Neural crest cell (in vitro differentiated cells): ENCODE measurements around the gene BACE2. TPM values are rescaled to one million over a fixed set of nuclear protein-coding genes. Genes with fewer than 3 reads are reported as not detected.

ENCODE experiments used
- DNase-seq: peaks from one replicate; pipeline ENCODE4 v3.0.0; 2021; ENCODE audit warnings: low read depth, mixed read lengths, low spot score
- H3K27ac Mint-ChIP-seq: one replicate; pipeline ENCODE4 v1.8.0; 2021; ENCODE audit warnings: mild to moderate bottlenecking, mixed read lengths; ENCODE audit not compliant: unreplicated experiment
- H3K27me3 Mint-ChIP-seq: 2 replicates; pipeline ENCODE4 v1.8.0; 2021; ENCODE audit warnings: low read depth, mild to moderate bottlenecking, mixed read lengths
- H3K36me3 Mint-ChIP-seq: 2 replicates; pipeline ENCODE4 v1.8.0; 2021; ENCODE audit warnings: low read depth, mild to moderate bottlenecking, mixed read lengths
- H3K4me1 Mint-ChIP-seq: 2 replicates; pipeline ENCODE4 v1.8.0; 2021; ENCODE audit warnings: mixed read lengths
- H3K4me3 Mint-ChIP-seq: one replicate; pipeline ENCODE4 v1.8.0; 2021; ENCODE audit warnings: mild to moderate bottlenecking, mixed read lengths
- H3K9me3 Mint-ChIP-seq: 2 replicates; pipeline ENCODE4 v1.8.0; 2021; ENCODE audit warnings: mixed read lengths
- total RNA-seq: library from RNA; stranded (reverse); gene quantifications from 2 replicates; pipeline ENCODE4 v1.2.1, GENCODE V29; 2021
- TF ChIP-seq, protein P1 (sequence below): fragments of 200-600 bp; sonication (generic); conservative IDR thresholded peaks from 2 replicates; pipeline ENCODE4 v1.5.0; 2021; ENCODE audit warnings: antibody characterized with exemption, mild to moderate bottlenecking

The BACE2 gene
- total RNA-seq, 1 donor from 2014 or later = 16.9 TPM

DNA sequence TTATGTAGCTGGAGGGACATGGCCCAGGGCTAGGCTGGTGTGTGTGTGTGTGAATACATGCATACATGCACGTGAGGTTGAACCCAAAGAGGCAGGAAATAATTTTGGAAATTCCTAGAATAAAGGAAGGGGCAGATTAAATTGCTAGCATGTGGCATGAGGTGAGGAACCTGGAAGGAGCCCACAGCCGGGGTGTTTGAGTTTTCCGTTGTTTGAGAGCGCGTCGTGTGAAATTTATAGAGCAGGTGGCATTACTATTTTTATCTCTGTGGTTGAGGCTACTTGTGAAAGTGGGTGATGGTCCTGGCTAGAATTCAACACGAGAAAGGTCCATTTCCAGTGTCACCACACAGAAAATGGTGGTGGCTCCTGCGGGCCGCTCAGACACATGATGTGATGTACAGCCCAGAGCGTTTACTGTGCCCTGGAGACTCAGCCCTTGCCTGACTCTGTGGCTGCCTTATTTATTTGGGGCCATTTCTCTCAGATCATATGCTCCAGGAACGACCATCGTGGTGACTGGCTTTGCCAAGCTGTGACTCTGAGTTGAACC, 48.0 kb downstream of the BACE2 start:
- DNase-seq = no peak
- Mint-ChIP-seq H3K27ac (no peak overlapping the region), H3K36me3 (no peaks in the 10 kb centered on the region), H3K4me1 (peaks cover 37% of the 10 kb centered on the region), H3K4me3 (no peak overlapping the region), H3K27me3 (no peaks in the 10 kb centered on the region), H3K9me3 (no peaks in the 10 kb centered on the region)
- TF ChIP-seq, protein P1, sequence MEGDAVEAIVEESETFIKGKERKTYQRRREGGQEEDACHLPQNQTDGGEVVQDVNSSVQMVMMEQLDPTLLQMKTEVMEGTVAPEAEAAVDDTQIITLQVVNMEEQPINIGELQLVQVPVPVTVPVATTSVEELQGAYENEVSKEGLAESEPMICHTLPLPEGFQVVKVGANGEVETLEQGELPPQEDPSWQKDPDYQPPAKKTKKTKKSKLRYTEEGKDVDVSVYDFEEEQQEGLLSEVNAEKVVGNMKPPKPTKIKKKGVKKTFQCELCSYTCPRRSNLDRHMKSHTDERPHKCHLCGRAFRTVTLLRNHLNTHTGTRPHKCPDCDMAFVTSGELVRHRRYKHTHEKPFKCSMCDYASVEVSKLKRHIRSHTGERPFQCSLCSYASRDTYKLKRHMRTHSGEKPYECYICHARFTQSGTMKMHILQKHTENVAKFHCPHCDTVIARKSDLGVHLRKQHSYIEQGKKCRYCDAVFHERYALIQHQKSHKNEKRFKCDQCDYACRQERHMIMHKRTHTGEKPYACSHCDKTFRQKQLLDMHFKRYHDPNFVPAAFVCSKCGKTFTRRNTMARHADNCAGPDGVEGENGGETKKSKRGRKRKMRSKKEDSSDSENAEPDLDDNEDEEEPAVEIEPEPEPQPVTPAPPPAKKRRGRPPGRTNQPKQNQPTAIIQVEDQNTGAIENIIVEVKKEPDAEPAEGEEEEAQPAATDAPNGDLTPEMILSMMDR = no peak

DNA sequence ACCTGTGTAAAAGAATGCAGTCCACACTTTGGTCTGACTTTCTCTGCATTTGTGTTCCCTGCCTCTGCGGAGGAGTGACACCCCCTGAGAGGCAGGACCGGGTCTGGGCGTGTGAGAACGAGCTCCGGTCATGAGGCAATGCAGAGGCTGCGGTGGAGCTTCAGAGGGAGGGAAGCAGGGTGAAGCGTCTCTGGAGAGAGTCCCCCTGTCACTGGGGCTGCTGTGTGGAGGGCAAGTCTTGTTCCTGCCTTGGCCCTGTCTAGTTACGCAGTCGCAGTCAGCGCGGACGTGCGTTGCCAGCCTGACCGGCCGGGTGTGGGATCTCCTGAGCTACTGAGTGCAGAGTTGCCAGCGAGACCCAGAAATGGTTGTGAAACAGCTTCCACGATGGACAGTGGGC, 48.5 kb downstream of the BACE2 start:
- Mint-ChIP-seq H3K27ac (no peak overlapping the region), H3K9me3 (no peaks in the 10 kb centered on the region), H3K4me1 (peaks cover 31% of the 10 kb centered on the region), H3K27me3 (no peaks in the 10 kb centered on the region), H3K4me3 (no peak overlapping the region), H3K36me3 (no peaks in the 10 kb centered on the region)
- no peak for DNase-seq
- TF ChIP-seq, protein P1 = no peak

DNA sequence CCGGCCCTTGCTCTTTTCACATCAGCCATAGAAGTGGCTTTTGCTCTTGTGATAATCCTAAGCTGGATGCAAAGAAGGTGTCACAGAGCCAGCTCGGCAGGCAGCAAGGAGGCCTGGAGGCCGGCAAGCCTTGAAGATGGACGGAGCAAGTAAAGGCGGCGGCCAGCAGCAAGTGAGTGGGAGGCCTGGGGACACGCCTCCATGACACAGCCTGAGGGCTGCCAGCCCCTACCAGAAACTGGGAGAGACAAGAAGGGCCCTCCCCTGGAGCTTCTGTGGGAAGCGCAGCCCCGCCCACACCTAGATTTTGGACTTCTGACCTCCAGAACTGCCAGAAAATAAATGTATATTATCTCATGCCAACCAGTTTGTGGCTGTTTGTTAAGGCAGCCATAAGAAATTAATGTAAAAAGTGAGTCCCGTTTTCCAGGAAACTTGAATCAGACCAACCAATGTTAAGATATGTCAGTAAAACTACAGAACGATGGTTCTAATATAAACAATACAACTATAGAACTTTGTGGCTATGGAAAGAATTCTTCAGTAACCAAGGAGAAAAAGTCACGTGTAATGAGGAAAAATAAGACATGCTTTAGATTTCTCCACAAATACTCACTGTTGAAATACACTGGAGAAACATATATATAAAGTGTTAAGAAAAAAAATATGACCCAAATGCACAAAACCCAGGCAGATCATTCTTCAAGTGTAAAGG, 49.9 kb downstream of the BACE2 start:
- no peak for DNase-seq
- Mint-ChIP-seq H3K9me3 (no peaks in the 10 kb centered on the region), H3K4me1 (peaks cover 29% of the 10 kb centered on the region), H3K4me3 (no peak overlapping the region), H3K36me3 (no peaks in the 10 kb centered on the region), H3K27me3 (no peaks in the 10 kb centered on the region), H3K27ac (no peak overlapping the region)
- TF ChIP-seq, protein P1 = no peak

DNA sequence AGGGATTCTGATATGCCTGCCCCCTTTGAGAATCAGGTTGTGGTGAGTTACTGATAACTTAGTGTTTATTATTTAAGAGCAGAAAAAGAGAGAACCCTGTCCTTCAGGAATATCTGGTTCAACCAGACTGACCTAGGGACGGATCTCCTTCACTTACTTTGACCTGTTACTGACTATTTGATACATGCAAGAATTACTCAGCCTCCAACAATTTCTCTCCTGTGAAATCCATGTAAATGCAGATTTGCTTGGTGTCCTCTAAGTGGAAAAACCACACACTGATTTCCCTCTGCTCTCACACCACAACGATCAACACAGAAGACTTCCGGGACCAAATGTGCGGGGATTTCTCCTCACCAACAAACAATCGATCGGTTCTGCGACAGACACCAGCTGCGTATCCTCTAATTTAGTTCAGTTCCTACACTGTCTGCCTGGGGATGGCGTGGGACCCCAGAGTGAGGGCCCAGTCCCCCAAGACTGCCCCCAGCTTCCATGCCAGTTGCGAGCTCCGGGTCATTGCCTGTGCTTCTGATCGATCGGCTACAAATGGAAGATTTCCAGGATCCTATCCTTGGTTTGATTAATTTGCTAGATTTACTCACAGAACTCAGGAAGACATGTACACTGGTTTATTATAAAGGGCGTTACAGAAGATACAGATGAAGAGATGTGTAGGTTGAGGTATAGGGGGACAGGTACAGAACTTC, 51.7 kb downstream of the BACE2 start:
- TF ChIP-seq, protein P1 = no peak
- Mint-ChIP-seq H3K9me3 (no peaks in the 10 kb centered on the region), H3K4me3 (no peak overlapping the region)

DNA sequence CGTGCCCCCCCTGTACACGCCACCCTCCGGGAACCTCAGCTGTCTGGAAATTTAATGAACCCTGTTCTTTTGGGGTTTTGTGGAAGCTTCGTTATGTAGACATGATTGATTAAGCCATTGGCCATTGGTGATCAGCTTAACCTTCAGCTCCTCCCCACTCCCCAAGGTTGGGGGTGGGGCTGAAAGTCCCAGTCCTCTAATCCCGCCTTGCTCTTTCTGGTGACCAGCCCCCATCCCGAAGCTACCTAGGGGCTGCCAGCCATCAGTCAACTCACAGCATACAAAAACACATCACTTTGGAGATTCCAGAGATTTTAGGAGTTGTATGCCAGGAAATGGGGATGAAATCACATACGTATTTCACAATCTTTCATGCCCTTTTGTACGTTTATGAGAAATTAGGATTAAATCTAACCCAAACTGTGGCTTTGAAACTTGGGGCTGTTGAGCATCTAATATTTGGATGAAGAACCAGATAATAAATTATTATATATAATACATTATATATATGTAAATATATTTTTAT, 52.3 kb downstream of the BACE2 start:
- TF ChIP-seq, protein P1 = no peak
- Mint-ChIP-seq H3K4me3 (no peak overlapping the region), H3K27me3 (no peaks in the 10 kb centered on the region), H3K36me3 (no peaks in the 10 kb centered on the region), H3K9me3 (no peaks in the 10 kb centered on the region), H3K4me1 (peaks cover 24% of the 10 kb centered on the region), H3K27ac (no peak overlapping the region)
- DNase-seq = no peak

More for the DNA sequence above, 51.7 kb downstream of the BACE2 start:
- H3K27me3 Mint-ChIP-seq = no peaks in the 10 kb centered on the region
- no peak for DNase-seq
- H3K36me3 Mint-ChIP-seq = no peaks in the 10 kb centered on the region
- H3K27ac Mint-ChIP-seq = no peak overlapping the region
- H3K4me1 Mint-ChIP-seq = peaks cover 24% of the 10 kb centered on the region
